Stimulated activated CD4-positive, alpha-beta T cell treated with anti-CD3 and anti-CD28 coated beads, Interleukin-1b, Interleukin-23, amount 100 ng/mL, for 4 hours (primary cell): ENCODE measurements around the gene COL23A1.

ENCODE experiments used
- DNase-seq, 2 donors: peaks; one replicate each; pipeline ENCODE4 v3.0.0-alpha.2; 2020; ENCODE audit warnings: low read depth in 2 of 2

Gene COL23A1

DNA sequence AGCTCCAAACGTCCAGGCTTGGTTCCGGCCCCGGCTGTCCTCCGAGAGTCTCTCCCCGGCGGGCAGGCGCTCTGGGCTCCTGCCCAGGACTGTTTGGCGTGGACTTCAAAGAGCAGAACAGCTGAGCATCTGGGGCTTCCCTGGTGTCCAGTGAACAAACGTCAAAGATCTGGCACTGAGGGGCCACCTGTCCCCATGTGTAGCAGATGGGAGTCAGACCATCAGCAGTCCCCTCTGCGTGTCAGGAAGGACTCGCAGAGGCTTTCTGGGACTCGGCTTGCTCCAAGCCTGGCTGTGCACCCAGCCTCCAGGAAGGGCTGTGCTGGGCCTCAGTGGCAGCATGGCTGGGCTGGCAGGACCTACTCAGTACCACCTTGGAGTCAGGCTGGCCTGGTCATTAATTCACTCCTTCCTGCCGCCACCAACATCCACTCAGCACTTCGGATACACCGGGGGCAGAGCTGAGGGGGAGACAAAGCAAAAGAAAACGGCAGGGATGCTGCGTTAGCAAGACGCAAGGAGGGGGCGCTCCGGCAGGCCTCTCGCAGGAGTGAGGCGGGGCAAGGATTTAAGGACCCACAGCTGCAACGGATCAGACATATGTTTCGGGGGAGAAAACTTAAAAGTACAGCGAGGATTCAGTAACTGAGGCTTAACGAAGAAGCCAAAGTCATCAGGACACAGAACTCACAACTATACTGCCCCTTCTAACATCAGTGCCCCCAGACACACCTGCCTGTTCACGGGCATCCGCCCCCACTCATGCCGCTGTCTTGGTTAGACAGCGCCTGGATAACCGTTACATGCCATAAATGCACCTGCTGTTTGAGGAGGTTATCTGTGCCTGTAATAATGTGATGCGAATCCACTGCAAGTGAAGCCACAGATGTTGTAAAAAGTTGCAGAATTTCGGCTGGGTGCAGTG is 193.1 kb downstream of the COL23A1 start:
- no peak for DNase-seq

DNA sequence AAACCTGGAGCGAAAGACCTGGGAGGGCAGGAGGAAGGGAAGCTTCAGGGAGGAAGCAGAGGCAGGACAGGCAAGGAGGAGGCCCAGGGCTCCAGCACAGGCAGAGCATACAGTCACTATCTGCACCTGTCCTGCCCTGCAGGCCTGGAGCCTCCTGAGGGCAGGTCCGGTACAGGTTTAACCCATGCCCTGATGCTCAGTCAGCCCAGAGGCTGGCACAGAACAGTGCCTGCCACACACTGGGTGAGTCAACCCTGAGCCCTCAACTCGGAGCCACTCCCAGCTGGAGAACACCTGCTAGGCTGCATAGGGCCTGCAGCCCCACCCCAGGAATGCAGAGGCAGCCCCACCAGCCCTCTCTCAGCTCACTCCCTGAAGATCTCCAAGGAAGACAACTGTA is 196.1 kb downstream of the COL23A1 start:
- DNase-seq = no peak

DNA sequence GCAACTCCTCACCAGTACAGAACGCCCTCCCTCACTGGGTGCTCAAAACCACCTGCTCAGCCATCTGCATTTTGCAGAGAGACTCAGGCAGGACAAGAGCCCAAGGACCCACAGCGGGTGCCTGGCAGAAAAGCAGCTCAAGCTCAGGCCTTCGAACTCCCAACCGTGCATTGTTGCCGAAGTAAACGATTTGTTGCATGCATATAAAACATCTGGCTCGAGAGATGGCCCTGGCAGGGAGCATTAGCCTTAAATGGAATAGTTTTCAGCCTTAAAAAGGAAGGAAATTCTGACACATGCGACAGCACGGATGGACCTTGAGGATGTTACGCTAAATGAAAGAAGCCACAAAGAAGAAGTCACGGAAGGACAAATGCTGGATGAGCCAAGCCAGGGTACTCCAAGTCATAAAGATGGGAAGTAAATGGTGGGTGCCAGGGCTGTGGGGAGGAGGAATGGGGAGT is 197.2 kb downstream of the COL23A1 start:
- no peak for DNase-seq

DNA sequence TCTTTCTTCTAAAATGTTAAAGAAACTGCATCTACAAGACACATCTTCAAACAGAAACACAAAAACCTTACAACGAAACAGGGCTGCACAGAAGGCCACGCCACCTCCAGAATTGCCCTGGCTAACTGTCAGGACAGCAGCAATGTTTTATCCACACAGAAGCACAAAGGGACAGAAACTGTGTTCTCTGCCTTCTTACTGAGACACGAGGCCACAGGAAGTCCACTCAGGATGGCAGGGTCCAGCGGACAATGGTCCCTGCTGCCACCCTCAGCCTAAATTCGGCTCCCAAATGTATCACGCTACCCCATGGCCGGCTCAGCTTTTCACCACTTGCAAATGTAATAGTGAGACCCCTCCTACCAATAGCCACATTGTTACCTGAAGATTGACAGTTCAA is 197.8 kb downstream of the COL23A1 start:
- no peak for DNase-seq

DNA sequence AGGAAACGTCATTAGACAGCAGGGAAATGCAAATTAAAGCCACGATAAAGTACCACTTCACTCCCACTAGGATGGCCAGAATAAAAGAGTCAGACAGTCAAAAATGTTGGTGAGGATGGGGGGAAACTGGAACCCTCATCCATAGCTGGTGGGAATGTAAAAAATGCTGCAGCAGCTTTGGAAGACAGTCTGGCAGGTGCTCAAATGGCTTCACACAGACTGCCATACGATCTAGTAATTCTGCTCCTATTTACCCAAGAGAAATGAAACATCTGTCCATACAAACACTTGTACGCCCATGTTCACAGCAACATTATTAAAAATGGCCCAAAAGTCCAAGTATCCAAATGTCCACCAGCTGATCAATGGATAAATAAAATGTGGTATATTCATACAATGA is 198.7 kb downstream of the COL23A1 start:
- no peak for DNase-seq

DNA sequence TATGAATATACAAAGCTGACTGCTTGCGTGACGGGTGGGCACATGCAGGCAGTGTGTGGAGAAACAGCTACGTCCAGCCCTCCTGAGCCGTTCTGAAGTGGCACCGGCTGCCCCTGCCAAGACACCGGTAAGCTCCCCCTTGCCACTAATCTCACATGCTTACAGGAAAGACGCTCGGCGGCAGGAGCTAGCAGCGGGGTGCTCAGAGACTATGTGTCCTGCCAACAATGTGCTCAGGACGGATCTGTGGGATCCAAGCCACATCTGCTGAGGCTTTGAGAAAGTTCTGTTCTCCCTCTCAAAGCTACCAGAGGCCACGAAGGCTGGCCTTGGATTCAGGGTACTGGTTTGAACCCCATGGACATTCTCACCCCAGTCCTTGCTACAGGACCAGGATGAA is 200.4 kb downstream of the COL23A1 start:
- DNase-seq = no peak

DNA sequence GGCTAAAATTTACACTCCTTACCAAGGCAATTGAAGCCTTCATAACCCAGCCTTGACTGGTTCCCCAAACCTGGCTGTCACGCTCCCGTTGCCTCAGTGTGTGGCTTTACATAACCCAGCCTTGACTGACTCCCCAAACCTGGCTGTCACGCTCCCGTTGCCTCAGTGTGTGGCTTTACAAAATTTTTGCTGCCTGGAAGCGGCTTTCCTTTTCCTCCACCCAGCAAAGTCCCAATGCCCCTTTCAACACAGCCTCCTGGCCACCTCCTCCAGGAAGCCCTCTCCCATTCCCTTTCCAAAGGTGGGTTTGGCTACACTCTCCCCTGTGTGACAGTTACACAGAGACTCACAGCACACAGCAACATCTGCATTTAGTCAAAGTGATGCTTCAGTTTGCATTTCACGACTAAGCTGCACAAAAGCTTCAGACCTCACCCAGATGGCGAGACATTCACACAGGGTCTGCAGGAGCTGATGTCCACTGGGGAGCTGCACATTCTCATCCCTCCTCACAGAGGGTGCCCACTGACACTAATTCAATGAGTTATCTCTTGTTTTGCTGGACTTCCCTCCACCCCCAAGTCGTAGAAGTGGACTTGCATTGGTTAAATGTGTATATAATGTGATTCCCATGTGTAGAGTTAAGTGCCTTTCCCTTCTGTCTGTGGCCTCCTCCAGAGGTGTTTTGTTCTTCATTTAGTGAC is 201.0 kb downstream of the COL23A1 start:
- no peak for DNase-seq

DNA sequence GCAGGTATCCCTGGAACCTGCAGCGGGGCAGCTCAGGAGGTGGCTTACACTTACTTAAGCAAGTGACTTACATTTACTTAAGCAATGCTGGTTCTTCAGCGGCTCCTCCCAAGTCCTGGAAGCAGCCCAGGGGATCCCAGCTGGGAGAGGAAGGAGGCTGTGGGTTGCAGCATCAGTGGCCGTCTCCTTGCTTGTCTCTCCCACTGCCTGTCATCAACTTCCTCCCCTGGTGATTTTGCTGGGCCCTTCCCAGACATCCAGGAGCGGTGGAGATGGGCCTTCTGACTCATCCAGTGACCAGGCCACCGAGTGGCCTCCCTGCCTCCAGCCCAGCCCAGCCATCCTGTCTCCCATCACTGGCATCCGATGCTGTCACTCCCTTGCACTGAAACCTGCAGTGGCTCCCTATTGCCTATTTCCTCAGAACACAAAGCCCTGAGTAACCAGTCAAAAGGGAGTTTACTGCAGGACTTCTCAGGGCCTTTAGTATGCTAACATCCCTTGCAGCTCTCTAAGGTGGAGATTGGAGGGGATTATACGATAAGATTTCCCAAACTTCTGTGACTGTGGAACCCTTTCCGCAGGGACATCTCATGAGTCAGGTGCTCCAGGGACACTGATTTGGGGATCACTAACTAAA is 201.7 kb downstream of the COL23A1 start:
- DNase-seq = no peak

DNA sequence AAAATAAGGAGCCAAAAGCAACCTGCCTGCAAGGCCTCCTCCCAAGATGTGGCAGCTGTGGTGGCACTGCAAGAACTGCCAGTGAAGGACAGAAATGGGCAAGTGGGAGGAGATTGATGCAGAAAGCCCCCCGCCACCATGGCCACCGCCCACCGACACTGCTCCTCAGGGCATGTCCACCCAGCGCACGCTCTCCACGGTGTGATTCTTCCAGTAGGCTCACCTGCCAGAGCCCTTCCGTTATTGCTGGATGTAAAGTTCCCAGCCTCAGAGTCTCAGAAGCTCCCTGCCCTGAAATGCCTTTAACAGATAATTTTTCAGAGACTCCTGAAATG is 202.4 kb downstream of the COL23A1 start:
- DNase-seq = no peak

DNA sequence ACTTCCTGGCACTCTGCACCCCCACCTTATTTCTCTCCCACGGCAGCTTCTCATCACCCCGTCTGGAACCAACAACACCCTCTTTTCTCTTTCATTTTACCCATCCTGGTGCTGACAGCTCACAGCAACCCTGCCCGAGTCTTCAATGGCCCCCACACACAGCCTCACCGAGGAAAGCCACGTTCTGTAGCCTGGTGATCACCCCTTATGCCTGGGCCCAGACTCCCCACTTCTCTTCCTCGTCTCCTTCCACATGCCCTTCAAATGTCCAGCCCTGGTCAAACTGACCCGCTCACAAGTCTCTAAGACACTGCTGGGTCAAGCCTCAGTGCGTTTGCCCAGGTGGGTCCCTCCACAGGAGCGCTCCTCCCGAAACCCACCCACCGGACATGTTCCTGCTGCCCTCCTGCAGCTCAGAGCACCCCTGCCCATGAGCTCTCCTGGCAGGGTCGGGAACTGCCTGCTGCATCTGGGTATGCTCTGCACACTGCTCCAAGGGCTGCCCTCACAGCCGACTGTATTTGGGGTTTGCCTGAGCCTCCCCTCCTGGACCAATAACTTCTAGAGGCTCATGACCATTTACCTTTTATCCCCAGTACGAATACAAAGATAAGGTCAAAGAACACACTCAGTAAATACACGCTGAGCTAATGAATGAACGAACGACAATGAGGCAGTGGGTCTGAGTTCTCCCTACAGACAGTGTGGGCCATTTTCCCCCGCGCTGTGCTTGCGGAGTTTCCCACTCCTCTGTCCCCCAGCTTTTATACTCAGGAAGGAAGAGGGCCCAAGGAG is 202.9 kb downstream of the COL23A1 start:
- DNase-seq = no peak

DNA sequence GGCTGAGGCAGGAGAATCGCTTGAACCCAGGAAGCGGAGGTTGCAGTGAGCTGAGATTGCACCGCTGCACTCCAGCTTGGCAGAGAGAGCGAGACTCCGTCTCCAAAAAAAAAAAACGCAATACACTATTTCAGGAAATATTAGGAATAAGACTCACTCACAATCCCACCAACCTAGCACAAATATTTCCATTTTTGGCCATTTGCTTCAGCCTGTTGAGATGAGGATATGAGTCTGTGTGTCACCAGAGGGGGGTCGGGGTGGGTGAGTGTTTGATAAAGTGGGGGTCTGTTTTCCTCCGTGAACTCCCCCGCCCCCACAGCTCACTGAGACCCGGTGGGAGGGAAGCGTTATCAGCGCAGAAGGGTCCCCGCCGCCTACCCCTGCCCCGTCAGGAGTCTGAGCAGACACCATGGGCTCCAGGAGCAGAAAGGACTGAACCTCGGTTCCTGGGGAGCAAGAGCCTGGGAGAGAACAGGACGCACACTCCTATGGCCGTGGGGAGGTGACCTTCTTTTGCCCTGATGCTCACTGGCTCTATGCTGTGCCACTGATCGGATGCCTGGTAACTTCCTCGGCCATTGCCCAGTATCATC is 203.8 kb downstream of the COL23A1 start:
- no peak for DNase-seq

DNA sequence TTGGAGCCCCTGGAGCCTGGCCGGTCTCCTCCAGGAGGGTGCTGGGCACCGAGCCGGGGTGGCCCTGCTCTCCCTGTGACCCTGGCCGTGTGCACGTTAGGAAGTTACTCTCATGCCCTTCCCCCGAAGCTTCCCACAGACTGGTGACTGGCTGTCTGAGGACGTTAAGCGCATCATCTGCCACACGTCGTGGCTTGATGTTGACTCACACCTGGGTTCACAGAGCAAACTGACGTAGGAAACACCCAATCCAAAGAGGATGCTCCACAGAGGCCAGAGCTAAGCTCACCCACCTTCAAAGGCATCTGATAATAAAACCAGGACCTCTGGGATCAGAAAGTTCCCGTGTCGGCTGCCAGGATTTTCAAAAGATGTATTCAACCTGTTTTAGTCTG is 204.7 kb downstream of the COL23A1 start:
- no peak for DNase-seq

DNA sequence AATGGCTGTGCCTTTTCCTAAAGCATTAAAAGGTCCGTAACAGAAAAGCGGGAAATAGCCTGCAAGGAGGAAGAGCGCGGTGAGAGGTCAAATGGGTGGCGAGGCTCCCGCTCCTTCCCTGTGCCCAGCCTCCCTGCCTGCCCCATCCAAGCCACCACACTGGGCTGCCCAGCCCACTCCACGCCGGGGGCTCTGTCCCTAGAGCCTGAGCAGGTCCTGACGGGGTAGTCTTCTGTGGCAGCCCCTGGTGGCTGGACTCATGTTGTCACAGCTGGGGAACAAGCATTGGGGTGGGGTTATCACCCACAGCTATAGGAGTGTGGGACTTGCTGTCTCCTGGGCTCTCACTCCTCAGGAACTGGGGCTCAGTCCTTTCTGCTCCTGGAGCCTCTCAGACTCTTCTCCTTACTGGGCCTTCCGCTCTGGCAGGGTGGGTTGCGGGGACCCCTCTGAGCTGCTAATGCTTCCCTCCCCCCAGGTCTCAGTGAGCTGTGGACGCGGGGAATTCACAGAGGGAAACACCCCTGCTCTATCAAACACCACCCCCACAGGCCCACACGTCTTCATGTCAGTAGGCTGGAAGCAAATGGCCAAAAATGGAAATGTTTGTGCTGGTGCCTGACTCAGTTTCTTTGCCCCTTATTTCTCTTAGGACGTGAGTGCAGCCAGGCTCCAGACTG is 205.2 kb downstream of the COL23A1 start:
- no peak for DNase-seq

DNA sequence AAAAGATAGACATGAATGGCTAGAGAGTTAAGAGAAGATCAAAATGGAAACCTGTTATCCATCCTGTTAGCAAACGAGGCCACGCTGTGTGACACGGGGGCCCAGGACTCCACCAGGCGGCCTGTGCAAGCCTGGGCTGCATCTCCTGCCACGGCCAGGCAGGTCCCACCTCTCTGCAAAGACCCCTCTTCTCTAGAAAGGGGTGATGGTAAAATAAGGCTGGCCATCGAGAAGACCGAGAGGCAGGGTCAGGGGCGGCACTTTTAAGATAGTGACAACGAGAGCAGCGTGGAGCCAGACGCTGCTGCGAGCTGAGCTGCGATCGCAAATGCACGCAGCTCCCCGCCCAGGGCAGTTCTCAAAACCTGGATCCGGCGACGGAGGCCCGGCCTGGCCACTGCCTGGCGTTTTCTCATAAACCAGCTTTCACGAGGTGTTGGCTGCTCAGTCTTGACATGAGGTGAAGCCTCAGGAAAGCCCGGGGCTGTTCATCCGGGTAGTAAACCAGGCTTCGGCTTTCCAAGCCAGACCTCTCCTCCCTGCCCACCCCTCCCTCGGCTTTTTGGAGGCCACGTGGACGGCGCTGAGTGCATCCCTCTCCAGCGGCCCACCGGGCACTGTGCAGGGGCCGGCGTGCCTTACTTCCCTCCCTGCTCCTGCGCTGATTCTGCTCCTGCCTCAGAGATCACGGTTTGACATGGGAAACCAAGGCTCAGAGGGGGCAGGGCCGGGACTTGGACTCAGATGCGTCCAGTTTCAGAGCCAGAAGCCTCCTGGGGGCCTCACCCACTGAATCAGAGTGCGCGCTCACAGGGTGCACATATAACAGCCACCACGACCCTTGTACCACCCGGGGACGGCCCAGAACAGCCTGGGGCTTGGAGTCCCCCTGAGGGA is 206.0 kb downstream of the COL23A1 start:
- no peak for DNase-seq

DNA sequence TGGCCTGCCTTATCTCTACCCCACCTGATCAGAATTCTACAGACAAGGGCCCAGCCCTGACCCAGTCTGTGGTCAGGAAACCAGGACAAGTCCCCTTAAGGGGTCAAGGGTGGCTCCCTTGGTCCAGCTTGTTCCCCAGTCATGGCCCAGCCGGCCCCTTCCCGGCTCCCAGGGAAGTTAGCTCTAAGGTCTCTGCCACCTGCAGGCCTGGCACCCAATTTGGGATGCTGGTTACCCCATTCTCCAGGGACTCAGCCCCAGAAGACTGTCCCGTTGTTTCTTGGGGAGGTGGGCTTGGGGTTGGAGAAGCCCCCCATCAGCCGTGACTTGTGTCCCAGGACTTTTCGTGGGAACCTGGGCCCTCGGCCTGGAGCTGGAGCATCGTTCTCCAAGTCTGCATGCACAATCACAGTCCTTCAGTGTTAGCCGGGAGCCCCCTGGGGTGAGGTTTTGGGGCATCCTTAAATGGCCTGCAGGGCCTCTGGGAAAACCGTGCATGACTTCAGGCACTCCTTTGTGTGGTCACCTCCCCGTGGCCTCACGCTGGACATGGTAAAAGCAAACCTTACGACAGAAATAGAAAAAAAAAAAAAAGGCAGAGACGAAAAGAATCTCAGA is 206.8 kb downstream of the COL23A1 start:
- no peak for DNase-seq

DNA sequence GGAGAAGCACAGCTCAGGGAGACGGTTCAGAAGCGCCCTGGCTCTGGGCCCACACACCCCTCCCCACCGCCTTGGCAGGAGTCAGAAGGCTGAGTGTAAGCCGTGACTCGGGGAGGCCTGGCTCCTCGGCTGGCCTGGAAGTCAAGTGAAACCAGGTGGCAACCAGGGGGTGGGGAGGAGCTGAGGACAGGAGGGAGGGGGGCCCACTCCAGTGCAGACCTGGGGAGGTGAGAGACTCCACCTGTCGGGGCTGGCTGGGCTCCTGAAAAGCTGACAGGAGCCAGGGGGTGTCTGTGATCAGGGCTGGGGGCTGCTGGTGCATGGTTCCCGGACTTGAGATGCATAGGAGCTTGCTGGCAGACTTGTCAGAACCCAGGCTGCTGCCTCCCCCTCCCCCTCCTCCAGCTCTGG is 207.4 kb downstream of the COL23A1 start:
- no peak for DNase-seq

DNA sequence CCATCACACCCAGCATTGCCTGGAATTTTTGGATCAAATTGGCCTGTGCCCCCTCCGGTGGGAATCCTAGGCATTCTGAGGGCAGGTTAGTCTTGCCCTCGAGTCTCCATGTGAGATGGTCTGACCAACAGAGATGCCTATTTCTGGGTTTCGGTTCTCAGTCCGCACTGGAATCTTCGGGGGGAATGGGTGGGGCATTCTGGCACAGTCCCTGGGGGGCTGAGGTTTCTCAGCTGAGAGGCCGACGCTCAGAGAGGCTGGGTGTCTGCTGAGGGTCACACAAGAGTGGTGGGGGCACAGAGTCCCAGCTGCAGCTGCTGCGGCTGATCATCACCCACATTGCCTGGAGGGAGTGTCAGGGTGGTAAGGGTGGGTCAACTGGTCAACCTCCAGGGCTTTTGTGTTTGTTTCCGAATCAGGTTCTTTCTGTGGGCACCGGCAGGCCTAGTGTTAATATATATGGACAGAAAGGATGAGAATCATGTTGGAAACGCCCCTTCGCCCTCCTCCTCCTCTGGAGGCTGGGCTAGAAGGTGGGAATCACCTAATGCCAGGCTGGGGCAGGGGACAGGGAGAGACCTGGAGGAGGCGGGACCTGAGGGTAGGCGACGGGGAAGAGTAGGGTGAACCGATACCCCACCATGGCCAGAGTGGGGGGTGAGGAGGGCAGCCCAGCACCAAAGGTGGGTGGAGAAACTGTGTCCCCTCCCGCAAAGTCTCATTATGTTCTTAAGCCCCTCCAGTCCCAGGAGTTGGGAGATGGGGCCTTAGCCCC is 208.1 kb downstream of the COL23A1 start:
- DNase-seq = no peak

DNA sequence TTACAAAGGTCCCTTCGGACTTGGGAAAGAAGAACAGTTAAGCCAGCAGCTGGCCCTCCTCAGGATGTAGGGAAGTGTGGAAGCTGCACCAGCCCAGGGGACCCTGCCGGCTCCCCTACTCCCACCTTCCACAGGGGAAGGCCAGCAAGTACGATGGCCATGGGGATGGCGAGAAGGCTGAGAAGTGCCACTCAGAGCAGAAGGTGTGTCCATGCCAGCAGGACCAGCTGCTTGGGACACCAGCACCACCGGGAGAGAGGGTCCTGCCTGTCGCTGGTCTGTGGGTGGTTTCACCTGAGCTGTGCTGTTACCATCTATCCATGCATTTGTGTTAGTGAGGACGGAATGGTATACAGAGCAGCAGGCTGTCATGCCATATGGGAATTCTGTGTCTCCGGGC is 209.0 kb downstream of the COL23A1 start:
- DNase-seq = no peak
